IMR-90 (cell line): ENCODE results near the gene PPIH. TPM values are rescaled to one million over a fixed set of nuclear protein-coding genes. Genes with fewer than 3 reads are reported as not detected.
"Not testable (repeated sequence)": the region's sequence is repeated elsewhere in the genome, so short reads cannot be mapped to it uniquely, and the experiment has no call there.

Experiments
- ATAC-seq: fragments of 200-7000 bp; cut with Tn5 transposase; 2 replicates; pipeline ENCODE4 v1.9.1; 2020; ENCODE audit warnings: low read depth, mild to moderate bottlenecking, moderate library complexity
- BruUV-seq: library from RNA; stranded (reverse); fragments of 400-500 nt; replicated peaks from 2 replicates; lab custom pipeline; 2021; lab: Mats Ljungman, UMichigan
- CTCF ChIA-PET: fragments of 300-600 bp; formaldehyde crosslinking; extraction: SDS; loops from one replicate; lab custom pipeline; 2021; ENCODE audit warnings: antibody characterized with exemption; lab: Yijun Ruan, JAX
- POLR2A ChIA-PET: fragments of 300-600 bp; sonication (Branson Sonifier 250); formaldehyde crosslinking; loops from one replicate; lab custom pipeline; 2022; ENCODE audit warnings: antibody characterized with exemption; ENCODE audit not compliant: unreplicated experiment; lab: Charles Lee
- DNase-seq: peaks from one replicate; pipeline ENCODE4 v3.0.0; 2013
- H2AFZ ChIP-seq: replicated peaks from 2 replicates; pipeline ENCODE3; 2013; ENCODE audit warnings: low read length, mild to moderate bottlenecking; ENCODE audit not compliant: poor library complexity
- H2AK5ac ChIP-seq: 2 replicates; pipeline ENCODE4 v1.6.1; 2013; ENCODE audit warnings: low read depth, low read length, inconsistent platforms
- H2AK9ac ChIP-seq: replicated peaks from 2 replicates; pipeline ENCODE3; 2013; ENCODE audit warnings: mild to moderate bottlenecking, low read depth, low read length, moderate library complexity; ENCODE audit not compliant: poor library complexity
- H2BK120ac ChIP-seq: 2 replicates; pipeline ENCODE4 v1.6.1; 2013; ENCODE audit warnings: low read depth, low read length, inconsistent platforms
- H2BK15ac ChIP-seq: 3 replicates; pipeline ENCODE4 v1.6.1; 2013; ENCODE audit warnings: low read depth, low read length, inconsistent platforms
- H2BK20ac ChIP-seq: 2 replicates; pipeline ENCODE4 v1.6.1; 2013; ENCODE audit warnings: low read depth, mild to moderate bottlenecking, inconsistent platforms, low read length, moderate library complexity
- H2BK5ac ChIP-seq: 2 replicates; pipeline ENCODE4 v1.6.1; 2013; ENCODE audit warnings: mild to moderate bottlenecking, low read depth, low read length, inconsistent platforms; ENCODE audit not compliant: poor library complexity, severe bottlenecking
- H3K14ac ChIP-seq: replicated peaks from 2 replicates; pipeline ENCODE4 v1.6.1; 2013; ENCODE audit warnings: low read depth, low read length, inconsistent platforms
- H3K18ac ChIP-seq: 2 replicates; pipeline ENCODE4 v1.6.1; 2013; ENCODE audit warnings: low read depth, low read length, control low read depth
- H3K23ac ChIP-seq: 2 replicates; pipeline ENCODE4 v1.6.1; 2013; ENCODE audit warnings: low read depth, low read length, inconsistent platforms
- H3K27ac ChIP-seq: 2 replicates; pipeline ENCODE4 v1.5.1; 2013; ENCODE audit warnings: mild to moderate bottlenecking, control low read depth, low read length; ENCODE audit not compliant: insufficient read depth
- H3K27me3 ChIP-seq: 2 replicates; pipeline ENCODE4 v1.6.1; 2013; ENCODE audit warnings: low read length; ENCODE audit not compliant: control insufficient read depth, insufficient read depth
- H3K36me3 ChIP-seq: 2 replicates; pipeline ENCODE4 v1.6.1; 2013; ENCODE audit warnings: low read length, mixed read lengths; ENCODE audit not compliant: control insufficient read depth, insufficient read depth
- H3K4ac ChIP-seq: 2 replicates; pipeline ENCODE4 v1.6.1; 2013; ENCODE audit warnings: low read depth, low read length, inconsistent platforms
- H3K4me1 ChIP-seq: 2 replicates; pipeline ENCODE4 v1.6.1; 2013; ENCODE audit warnings: low read length, mixed read lengths; ENCODE audit not compliant: control insufficient read depth, insufficient read depth
- H3K4me2 ChIP-seq: 2 replicates; pipeline ENCODE4 v1.6.1; 2013; ENCODE audit warnings: low read depth, mild to moderate bottlenecking, control low read depth, low read length, moderate library complexity
- H3K4me3 ChIP-seq: 2 replicates; pipeline ENCODE4 v1.5.1; 2013; ENCODE audit warnings: low read depth, mild to moderate bottlenecking, control low read depth, low read length, moderate library complexity; ENCODE audit not compliant: insufficient read depth
- H3K56ac ChIP-seq: 2 replicates; pipeline ENCODE4 v1.6.1; 2013; ENCODE audit warnings: low read length, inconsistent platforms; ENCODE audit not compliant: insufficient read depth; ENCODE audit errors: extremely low read depth
- H3K79me1 ChIP-seq, 2 experiments: 2 replicates each; pipeline ENCODE4 v1.6.1; 2013; ENCODE audit warnings: low read length in 2 of 2, inconsistent platforms in 1 of 2, low read depth in 1 of 2
- H3K9ac ChIP-seq: 2 replicates; pipeline ENCODE4 v1.6.1; 2013; ENCODE audit warnings: low read depth, low read length, control low read depth
- H3K9me1 ChIP-seq: 2 replicates; pipeline ENCODE4 v1.6.1; 2013; ENCODE audit warnings: low read length, inconsistent platforms; ENCODE audit not compliant: insufficient read depth
- H3K9me3 ChIP-seq: 2 replicates; pipeline ENCODE4 v1.6.1; 2013; ENCODE audit warnings: low read length; ENCODE audit not compliant: control insufficient read depth, insufficient read depth
- H4K20me1 ChIP-seq: 2 replicates; pipeline ENCODE4 v1.6.1; 2013; ENCODE audit warnings: low read length, inconsistent platforms; ENCODE audit not compliant: insufficient read depth
- H4K5ac ChIP-seq: 2 replicates; pipeline ENCODE4 v1.6.1; 2013; ENCODE audit warnings: mild to moderate bottlenecking, low read depth, low read length, control low read depth
- H4K8ac ChIP-seq, 2 experiments: 2 replicates each; pipeline ENCODE4 v1.6.1; 2013; ENCODE audit warnings: low read depth in 2 of 2, low read length in 2 of 2, control low read depth in 1 of 2, inconsistent platforms in 1 of 2
- H4K91ac ChIP-seq: 2 replicates; pipeline ENCODE4 v1.6.1; 2013; ENCODE audit warnings: low read depth, low read length, inconsistent platforms; ENCODE audit not compliant: insufficient read depth
- WGBS, 2 experiments: methylation state at CpG; one replicate each; pipeline versions ENCODE4 v1.1.5 to v1.1.7; 2013; ENCODE audit warnings: missing lambda C conversion rate in 2 of 2; ENCODE audit not compliant: insufficient read length in 1 of 2; ENCODE audit errors: extremely low coverage in 2 of 2; 5-methylcytosine and 5-hydroxymethylcytosine counted together
- dilution Hi-C: fragments of 300-500 bp; cut with HindIII; formaldehyde crosslinking; loops from one replicate; pipeline ENCODE4 v1.14.3; 2018; ENCODE audit warnings: low sequenced_read_pairs; ENCODE audit not compliant: unreplicated experiment
- in situ Hi-C: fragments of 300-500 bp; cut with MboI; formaldehyde crosslinking; loops from 3 replicates; pipeline ENCODE4 v1.14.3; 2019; ENCODE audit warnings: low sequenced_read_pairs, inconsistent platforms, mixed read lengths
- intact Hi-C: fragments of 100-400 bp; cut with micrococcal nuclease; formaldehyde crosslinking; loops from 2 replicates; pipeline ENCODE4 v1.10.0; 2022
- polyA plus RNA-seq, 3 experiments: library from polyadenylated mRNA; depleted of rRNA; stranded (reverse); fragments of >200 nt; gene quantifications; 2 replicates each; pipeline ENCODE4 v1.2.3, GENCODE V29; 2012; ENCODE audit warnings: low replicate concordance in 1 of 3
- total RNA-seq: library from RNA; depleted of rRNA; stranded (reverse); fragments of >200 nt; gene quantifications from 2 replicates; pipeline ENCODE4 v1.2.3, GENCODE V29; 2012; rRNA removed

Gene PPIH
- total and polyA plus RNA-seq, 2 of the 4 experiments (the other 2 are of a cell fraction): 22.4 to 52.1 TPM

GRCh38 chr1:42725820-42726219 lies 67.6 kb downstream of the PPIH start:
- WGBS, 2 experiments: no CpG with 5 or more reads among the region's 4 CpGs
- H3K27me3 ChIP-seq, H3K9me1 ChIP-seq, BruUV-seq, H3K4me1 ChIP-seq, H3K9ac ChIP-seq, H4K91ac ChIP-seq, dilution Hi-C loops, H4K5ac ChIP-seq, H2BK15ac ChIP-seq, CTCF ChIA-PET, H4K8ac ChIP-seq, H3K9me3 ChIP-seq, in situ Hi-C loops, H3K36me3 ChIP-seq, H2AK5ac ChIP-seq, H3K14ac ChIP-seq, H2BK120ac ChIP-seq, H3K79me1 ChIP-seq, H2AK9ac ChIP-seq, POLR2A ChIA-PET, H3K4me3 ChIP-seq, H2AFZ ChIP-seq, H3K4ac ChIP-seq, intact Hi-C loops, ATAC-seq, H3K27ac ChIP-seq, H3K56ac ChIP-seq, H3K18ac ChIP-seq, H2BK20ac ChIP-seq, H3K4me2 ChIP-seq, H3K23ac ChIP-seq, H2BK5ac ChIP-seq, H4K20me1 ChIP-seq, DNase-seq: not testable (repeated sequence)

Other genes with a start within 250 kb of the PPIH start
- gene ZMYND12, start 202.4 kb upstream of the PPIH start, total RNA-seq: under 0.01 TPM in 1 of 2 replicates, not detected in the other
- 0.03 TPM in 1 of 2 replicates, not detected in the other for gene ZMYND12, start 202.4 kb upstream of the PPIH start, polyA plus RNA-seq (2012; rRNA removed)
- gene PPCS, start 201.9 kb upstream of the PPIH start, total RNA-seq: 8.2 and 13.6 TPM in 2 replicates
- gene PPCS, start 201.9 kb upstream of the PPIH start, polyA plus RNA-seq (2012; rRNA removed): 15.3 and 18.9 TPM in 2 replicates
- under 0.01 and 0.18 TPM in 2 replicates for gene CCDC30, start 195.1 kb upstream of the PPIH start, total RNA-seq
- gene CCDC30, start 195.1 kb upstream of the PPIH start, polyA plus RNA-seq (2012; rRNA removed): 0.14 and 0.17 TPM in 2 replicates
- gene YBX1, start 24.0 kb downstream of the PPIH start, total RNA-seq: 843 and 1,307 TPM in 2 replicates
- gene YBX1, start 24.0 kb downstream of the PPIH start, polyA plus RNA-seq (2012; rRNA removed): 605 and 617 TPM in 2 replicates
- not detected in 2 replicates for gene CLDN19, start 81.8 kb downstream of the PPIH start, total RNA-seq
- not detected in 2 replicates for gene CLDN19, start 81.8 kb downstream of the PPIH start, polyA plus RNA-seq (2012; rRNA removed)
- gene P3H1, start 108.6 kb downstream of the PPIH start, total RNA-seq: 85.3 and 108 TPM in 2 replicates
- gene P3H1, start 108.6 kb downstream of the PPIH start, polyA plus RNA-seq (2012; rRNA removed): 210 and 236 TPM in 2 replicates
- 2.0 and 3.9 TPM in 2 replicates for gene C1orf50, start 108.8 kb downstream of the PPIH start, total RNA-seq
- gene C1orf50, start 108.8 kb downstream of the PPIH start, polyA plus RNA-seq (2012; rRNA removed): 4.7 and 6.0 TPM in 2 replicates
- gene TMEM269, start 126.6 kb downstream of the PPIH start, total RNA-seq: not detected in 2 replicates
- 0.14 TPM in 1 of 2 replicates, not detected in the other for gene TMEM269, start 126.6 kb downstream of the PPIH start, polyA plus RNA-seq (2012; rRNA removed)
- 5.0 and 5.6 TPM in 2 replicates for gene ERMAP, start 158.7 kb downstream of the PPIH start, total RNA-seq
- 5.9 and 7.2 TPM in 2 replicates for gene ERMAP, start 158.7 kb downstream of the PPIH start, polyA plus RNA-seq (2012; rRNA removed)
- 9.7 and 12.2 TPM in 2 replicates for gene SVBP, start 159.0 kb downstream of the PPIH start, total RNA-seq
- 10.5 and 11.5 TPM in 2 replicates for gene SVBP, start 159.0 kb downstream of the PPIH start, polyA plus RNA-seq (2012; rRNA removed)
- 13.6 and 15.3 TPM in 2 replicates for gene ZNF691, start 188.2 kb downstream of the PPIH start, total RNA-seq
- gene ZNF691, start 188.2 kb downstream of the PPIH start, polyA plus RNA-seq (2012; rRNA removed): 6.2 and 6.8 TPM in 2 replicates